C4-2B (cell line): ENCODE results near the gene VSX1.

Experiments
- H3K27ac ChIP-seq: fragments of 450-650 bp; 2 replicates; pipeline ENCODE4 v1.5.1; 2017
- CTCF ChIP-seq: fragments of 450-650 bp; conservative IDR thresholded peaks from 2 replicates; pipeline ENCODE4 v1.5.1; 2017; ENCODE audit warnings: mild to moderate bottlenecking
- ZFX ChIP-seq: fragments of 450-650 bp; IDR thresholded peaks from 2 replicates; pipeline ENCODE4 v1.6.1; 2017

The VSX1 gene

GRCh38 chr20:25054995-25055629, 26.8 kb downstream of the VSX1 start:
- H3K27ac ChIP-seq, result no peak overlapping the region
- TF ChIP-seq ZFX (no peak), CTCF (no peak)

GRCh38 chr20:25054096-25054820, 27.7 kb downstream of the VSX1 start:
- no peak for TF ChIP-seq CTCF
- TF ChIP-seq ZFX, result no peak

GRCh38 chr20:25053255-25054031, 28.5 kb downstream of the VSX1 start:
- no peak for TF ChIP-seq ZFX
- H3K27ac ChIP-seq, result no peak overlapping the region

More at GRCh38 chr20:25054096-25054820, 27.7 kb downstream of the VSX1 start:
- no peak overlapping the region for H3K27ac ChIP-seq

GRCh38 chr20:25052255-25053194, 29.4 kb downstream of the VSX1 start:
- no peak for TF ChIP-seq ZFX
- no peak for TF ChIP-seq CTCF
- no peak overlapping the region for H3K27ac ChIP-seq

- no peak for TF ChIP-seq ZFX
- TF ChIP-seq CTCF, result no peak
- no peak overlapping the region for H3K27ac ChIP-seq
Observed at GRCh38 chr20:25051386-25052155, 30.4 kb downstream of the VSX1 start.

- TF ChIP-seq ZFX, result no peak
- TF ChIP-seq CTCF, result no peak
- no peak overlapping the region for H3K27ac ChIP-seq
Observed at GRCh38 chr20:25050501-25051350, 31.2 kb downstream of the VSX1 start.
